ENCODE data around the gene TYR.

DNA sequence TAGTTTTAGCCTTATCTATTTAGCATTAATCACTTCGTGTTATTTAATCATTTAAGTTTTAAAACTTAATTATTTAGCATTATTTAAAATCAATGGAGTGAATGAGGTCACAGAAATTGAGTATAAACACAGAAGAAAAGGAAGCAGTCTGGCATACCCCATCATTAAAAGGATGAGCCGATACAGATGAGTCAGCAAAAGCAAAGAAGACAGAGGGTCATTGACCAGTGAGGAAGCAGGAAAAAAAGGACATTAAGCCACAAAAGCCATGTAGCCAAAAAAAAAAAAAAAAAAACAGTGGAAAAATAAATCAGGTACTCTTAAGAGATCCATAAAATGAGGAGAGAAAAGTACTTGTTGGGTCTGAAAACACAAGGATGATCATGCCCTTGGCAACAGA lies 71.5 kb downstream of the TYR start:
- TF ChIP-seq, protein P1, sequence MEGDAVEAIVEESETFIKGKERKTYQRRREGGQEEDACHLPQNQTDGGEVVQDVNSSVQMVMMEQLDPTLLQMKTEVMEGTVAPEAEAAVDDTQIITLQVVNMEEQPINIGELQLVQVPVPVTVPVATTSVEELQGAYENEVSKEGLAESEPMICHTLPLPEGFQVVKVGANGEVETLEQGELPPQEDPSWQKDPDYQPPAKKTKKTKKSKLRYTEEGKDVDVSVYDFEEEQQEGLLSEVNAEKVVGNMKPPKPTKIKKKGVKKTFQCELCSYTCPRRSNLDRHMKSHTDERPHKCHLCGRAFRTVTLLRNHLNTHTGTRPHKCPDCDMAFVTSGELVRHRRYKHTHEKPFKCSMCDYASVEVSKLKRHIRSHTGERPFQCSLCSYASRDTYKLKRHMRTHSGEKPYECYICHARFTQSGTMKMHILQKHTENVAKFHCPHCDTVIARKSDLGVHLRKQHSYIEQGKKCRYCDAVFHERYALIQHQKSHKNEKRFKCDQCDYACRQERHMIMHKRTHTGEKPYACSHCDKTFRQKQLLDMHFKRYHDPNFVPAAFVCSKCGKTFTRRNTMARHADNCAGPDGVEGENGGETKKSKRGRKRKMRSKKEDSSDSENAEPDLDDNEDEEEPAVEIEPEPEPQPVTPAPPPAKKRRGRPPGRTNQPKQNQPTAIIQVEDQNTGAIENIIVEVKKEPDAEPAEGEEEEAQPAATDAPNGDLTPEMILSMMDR (IDR thresholded peaks at IDR 0.05 in 4 of 5, conservative IDR thresholded peaks at IDR 0.05 in 1 of 5) = no peak
- no peak for TF ChIP-seq POLR2A (IDR thresholded peaks at IDR 0.05)
